MCF 10A (cell line): ENCODE data around the gene IQCN. TPM values are rescaled to one million over a fixed set of nuclear protein-coding genes. Genes with fewer than 3 reads are reported as not detected.

Source experiments
- BruUV-seq: library from RNA; stranded (reverse); fragments of 400-500 nt; replicated peaks from 2 replicates; lab custom pipeline; 2021; lab: Mats Ljungman, UMichigan
- CTCF ChIA-PET: fragments of 300-600 bp; sonication (Branson Sonifier 250); formaldehyde crosslinking; extraction: SDS; loops from one replicate; lab custom pipeline; 2021; ENCODE audit warnings: antibody characterized with exemption, inconsistent platforms; lab: Yijun Ruan, JAX
- POLR2A ChIA-PET: fragments of 300-600, 350-650 bp; sonication (Branson Sonifier 250); formaldehyde crosslinking; extraction: SDS; loops from one replicate; lab custom pipeline; 2020; ENCODE audit warnings: antibody characterized with exemption, inconsistent platforms; lab: Yijun Ruan, JAX
- DNase-seq: peaks from one replicate; pipeline ENCODE4 v3.0.0-alpha.2; 2018; ENCODE audit not compliant: unreplicated experiment
- H3K27ac Mint-ChIP-seq: one replicate; pipeline ENCODE4 v1.8.0; 2022; ENCODE audit warnings: mild to moderate bottlenecking, low read depth, mixed read lengths; ENCODE audit not compliant: unreplicated experiment
- H3K27me3 Mint-ChIP-seq: one replicate; pipeline ENCODE4 v1.8.0; 2022; ENCODE audit warnings: mixed read lengths; ENCODE audit not compliant: insufficient read depth, unreplicated experiment
- H3K36me3 Mint-ChIP-seq: one replicate; pipeline ENCODE4 v1.8.0; 2022; ENCODE audit warnings: mild to moderate bottlenecking, moderate library complexity, mixed read lengths; ENCODE audit not compliant: insufficient read depth, unreplicated experiment
- H3K4me1 Mint-ChIP-seq: one replicate; pipeline ENCODE4 v1.8.0; 2022; ENCODE audit warnings: mixed read lengths; ENCODE audit not compliant: insufficient read depth, unreplicated experiment
- H3K4me3 Mint-ChIP-seq: one replicate; pipeline ENCODE4 v1.8.0; 2022; ENCODE audit warnings: mild to moderate bottlenecking, moderate library complexity, mixed read lengths; ENCODE audit not compliant: unreplicated experiment
- H3K9me3 Mint-ChIP-seq: one replicate; pipeline ENCODE4 v1.8.0; 2022; ENCODE audit warnings: mixed read lengths; ENCODE audit not compliant: unreplicated experiment
- intact Hi-C: fragments of 100-400 bp; cut with micrococcal nuclease; formaldehyde crosslinking; loops from 2 replicates; pipeline ENCODE4 v1.14.1; 2022
- total RNA-seq: library from RNA; stranded (reverse); gene quantifications from 2 replicates; pipeline ENCODE4 v1.2.3, GENCODE V29; 2022
- TF ChIP-seq, protein P1 (sequence below): fragments of 200-600 bp; IDR thresholded peaks from one replicate; pipeline ENCODE4 v1.8.0; 2022; ENCODE audit warnings: antibody characterized with exemption, mild to moderate bottlenecking; ENCODE audit not compliant: unreplicated experiment

The IQCN gene
- total RNA-seq, 1 experiment from 2014 or later: 0.26 TPM

DNA sequence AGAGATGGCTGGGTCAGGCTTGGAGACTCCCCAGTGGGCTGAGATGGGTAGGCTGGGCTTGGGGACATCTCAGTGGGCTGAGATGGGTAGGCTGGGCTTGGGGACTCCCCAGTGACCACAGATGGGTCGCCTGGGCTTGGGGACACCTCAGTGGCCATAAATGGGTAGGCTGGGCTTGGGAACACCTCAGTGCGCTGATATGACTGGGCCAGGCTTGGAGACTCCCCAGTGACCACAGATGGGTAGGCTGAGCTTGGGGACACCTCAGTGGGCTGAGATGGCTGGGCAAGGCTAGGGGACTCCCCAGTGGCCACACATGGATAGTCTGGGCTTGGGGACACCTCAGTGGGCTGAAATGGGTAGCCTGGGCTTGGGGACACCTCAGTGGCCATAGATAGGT lies 12.8 kb downstream of the IQCN start:
- Mint-ChIP-seq H3K27me3 (no peaks in the 10 kb centered on the region), H3K27ac (no peak overlapping the region), H3K4me3 (no peak overlapping the region), H3K4me1 (no peaks in the 10 kb centered on the region), H3K9me3 (no peaks in the 10 kb centered on the region), H3K36me3 (peaks cover 6% of the 10 kb centered on the region)
- POLR2A ChIA-PET: no interaction called here
- no peak for DNase-seq
- CTCF ChIA-PET: interaction anchor here (0.5 to 4.1 kb wide), 5 partner anchors 9 to 115 kb away, joined by 3 to 24 read pairs (median 3); no protein-coding TSS in a partner anchor
- intact Hi-C loops: no loop called here
- TF ChIP-seq, protein P1, sequence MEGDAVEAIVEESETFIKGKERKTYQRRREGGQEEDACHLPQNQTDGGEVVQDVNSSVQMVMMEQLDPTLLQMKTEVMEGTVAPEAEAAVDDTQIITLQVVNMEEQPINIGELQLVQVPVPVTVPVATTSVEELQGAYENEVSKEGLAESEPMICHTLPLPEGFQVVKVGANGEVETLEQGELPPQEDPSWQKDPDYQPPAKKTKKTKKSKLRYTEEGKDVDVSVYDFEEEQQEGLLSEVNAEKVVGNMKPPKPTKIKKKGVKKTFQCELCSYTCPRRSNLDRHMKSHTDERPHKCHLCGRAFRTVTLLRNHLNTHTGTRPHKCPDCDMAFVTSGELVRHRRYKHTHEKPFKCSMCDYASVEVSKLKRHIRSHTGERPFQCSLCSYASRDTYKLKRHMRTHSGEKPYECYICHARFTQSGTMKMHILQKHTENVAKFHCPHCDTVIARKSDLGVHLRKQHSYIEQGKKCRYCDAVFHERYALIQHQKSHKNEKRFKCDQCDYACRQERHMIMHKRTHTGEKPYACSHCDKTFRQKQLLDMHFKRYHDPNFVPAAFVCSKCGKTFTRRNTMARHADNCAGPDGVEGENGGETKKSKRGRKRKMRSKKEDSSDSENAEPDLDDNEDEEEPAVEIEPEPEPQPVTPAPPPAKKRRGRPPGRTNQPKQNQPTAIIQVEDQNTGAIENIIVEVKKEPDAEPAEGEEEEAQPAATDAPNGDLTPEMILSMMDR: no peak
- no TSS peak for BruUV-seq

DNA sequence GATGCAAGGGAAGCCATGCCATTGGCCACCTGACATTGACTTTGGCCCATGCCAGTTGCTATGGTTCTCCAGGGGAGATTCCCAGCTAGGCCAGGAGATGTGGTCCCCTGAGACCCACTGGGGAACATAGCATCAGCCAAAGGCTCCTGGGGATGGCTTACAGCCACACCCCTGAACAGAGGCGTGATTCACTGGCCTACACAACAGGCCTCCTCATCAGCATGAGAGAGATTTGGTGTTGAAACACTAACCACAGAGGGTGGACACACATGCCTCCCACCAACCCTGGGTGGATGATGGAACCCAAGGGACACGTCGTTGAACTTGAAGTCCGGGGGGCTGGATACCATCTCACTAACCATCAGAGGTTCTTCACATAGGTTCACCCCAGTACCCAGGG lies 14.4 kb downstream of the IQCN start:
- H3K27ac Mint-ChIP-seq: no peak overlapping the region
- peak; percentile 43 for DNase-seq
- H3K27me3 Mint-ChIP-seq: no peaks in the 10 kb centered on the region
- POLR2A ChIA-PET: no interaction called here
- TF ChIP-seq, protein P1: no peak
- H3K4me1 Mint-ChIP-seq: no peaks in the 10 kb centered on the region
- BruUV-seq: no TSS peak
- intact Hi-C loops: no loop called here
- no peaks in the 10 kb centered on the region for H3K36me3 Mint-ChIP-seq
- CTCF ChIA-PET: interaction anchor here (4.1 kb wide), 1 partner anchor 7 kb away, joined by 24 read pairs; no protein-coding TSS in a partner anchor
- no peak overlapping the region for H3K4me3 Mint-ChIP-seq
- H3K9me3 Mint-ChIP-seq: no peaks in the 10 kb centered on the region

DNA sequence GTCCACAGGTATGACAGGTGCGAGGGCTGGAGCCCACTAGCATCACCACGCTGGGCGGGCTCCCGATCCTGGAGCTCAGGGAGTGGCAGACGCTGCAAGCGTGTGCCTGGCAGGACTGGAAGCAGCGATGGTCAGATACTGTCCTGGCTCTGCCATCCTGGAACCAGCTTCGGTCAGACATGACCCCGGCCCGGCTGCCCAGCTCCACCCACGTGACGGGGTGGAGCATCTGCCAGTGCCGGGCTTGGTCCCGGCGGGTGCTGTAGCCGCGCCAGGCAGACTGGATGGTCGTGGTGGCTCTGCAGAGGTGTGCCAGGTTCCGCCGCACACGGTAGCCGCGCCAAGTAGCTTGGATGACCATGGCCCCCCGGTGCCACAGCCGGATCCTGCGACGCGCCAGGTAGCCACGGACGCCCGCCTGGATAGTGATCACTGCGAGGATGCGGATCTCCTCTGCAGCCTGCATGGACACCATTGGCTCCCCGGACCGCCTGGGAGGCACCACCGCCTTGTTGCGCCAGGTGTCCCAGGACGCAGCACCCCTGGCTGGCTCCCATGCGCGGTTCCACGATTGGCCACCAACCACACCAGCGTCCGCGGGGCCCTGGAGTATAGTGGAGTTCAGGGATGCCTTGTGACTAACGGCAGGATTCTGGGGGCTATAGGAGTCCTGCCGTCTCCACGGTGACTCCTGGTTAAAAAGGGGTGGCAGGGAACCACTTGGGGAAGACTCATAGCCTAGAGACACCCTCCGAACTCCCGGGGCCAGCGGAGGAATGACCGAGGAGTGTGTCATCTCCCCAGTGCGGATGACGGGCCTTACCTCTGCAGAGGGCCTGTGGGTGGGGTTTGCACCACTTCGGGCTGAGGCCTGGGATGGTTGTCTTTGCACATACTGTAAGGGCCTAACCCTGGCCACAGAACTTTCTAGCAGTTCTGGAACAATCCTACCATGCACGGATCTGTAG lies 16.5 kb downstream of the IQCN start:
- intact Hi-C loops: no loop called here
- Mint-ChIP-seq H3K9me3 (no peaks in the 10 kb centered on the region), H3K4me1 (no peaks in the 10 kb centered on the region), H3K27me3 (no peaks in the 10 kb centered on the region), H3K36me3 (no peaks in the 10 kb centered on the region), H3K4me3 (no peak overlapping the region), H3K27ac (no peak overlapping the region)
- DNase-seq: no peak
- TF ChIP-seq, protein P1: no peak
- ChIA-PET POLR2A (interaction anchor here (0.7 to 0.8 kb wide), 2 partner anchors 22 to 137 kb away, joined by 3 to 4 read pairs; no protein-coding TSS in a partner anchor), CTCF (interaction anchor here (0.5 to 0.6 kb wide), 3 partner anchors 29 to 144 kb away, joined by 3 to 6 read pairs (median 3); no protein-coding TSS in a partner anchor)
- BruUV-seq: no TSS peak
